OCI-LY1 (cell line): Measurements from ENCODE around the gene LCORL.

Experiments used
- H2AFZ ChIP-seq: fragments of 200-600 bp; sonication (generic), shearing (Covaris generic); 2 replicates; pipeline ENCODE4 v1.6.0; 2014; ENCODE audit warnings: antibody characterized with exemption, mild to moderate bottlenecking, low read length
- H3F3A ChIP-seq: fragments of 200-600 bp; sonication (generic), shearing (Covaris generic); 2 replicates; pipeline ENCODE4 v1.6.0; 2014; ENCODE audit warnings: mild to moderate bottlenecking, antibody characterized with exemption, low read length, moderate library complexity; ENCODE audit not compliant: insufficient read depth
- H3K27ac ChIP-seq: fragments of 200-600 bp; sonication (generic); 2 replicates; pipeline ENCODE4 v1.5.1; 2014; ENCODE audit warnings: low read length, mixed run types, mild to moderate bottlenecking, low read depth; ENCODE audit not compliant: poor library complexity, severe bottlenecking
- H3K27me3 ChIP-seq: fragments of 200-600 bp; sonication (generic); 2 replicates; pipeline ENCODE4 v1.6.0; 2014; ENCODE audit warnings: antibody characterized with exemption, mild to moderate bottlenecking, low read length, moderate library complexity; ENCODE audit not compliant: insufficient read depth
- H3K36me3 ChIP-seq: fragments of 200-600 bp; sonication (generic); 2 replicates; pipeline ENCODE4 v1.6.1; 2014; ENCODE audit warnings: mild to moderate bottlenecking, antibody characterized with exemption, low read length, moderate library complexity, mixed read lengths; ENCODE audit not compliant: insufficient read depth
- H3K4me1 ChIP-seq: fragments of 200-600 bp; sonication (generic); 2 replicates; pipeline ENCODE4 v1.5.1; 2014; ENCODE audit warnings: mild to moderate bottlenecking, low read length, moderate library complexity; ENCODE audit not compliant: insufficient read depth, severe bottlenecking
- H3K4me2 ChIP-seq: fragments of 200-600 bp; sonication (generic), shearing (Covaris generic); 2 replicates; pipeline ENCODE4 v1.6.1; 2014; ENCODE audit warnings: low read length
- H3K4me3 ChIP-seq: fragments of 200-600 bp; sonication (generic); 2 replicates; pipeline ENCODE4 v1.5.1; 2014; ENCODE audit warnings: low read length, low read depth, mild to moderate bottlenecking, mixed read lengths; ENCODE audit not compliant: poor library complexity, severe bottlenecking
- H3K79me2 ChIP-seq: fragments of 200-600 bp; shearing (Covaris generic); 2 replicates; pipeline ENCODE4 v1.6.1; 2016; ENCODE audit warnings: mixed run types, low read length, mixed read lengths; ENCODE audit not compliant: insufficient read depth
- H3K9ac ChIP-seq: fragments of 200-600 bp; sonication (generic), shearing (Covaris generic); 2 replicates; pipeline ENCODE4 v1.6.1; 2014; ENCODE audit warnings: mild to moderate bottlenecking, low read length, mixed read lengths
- H3K9me2 ChIP-seq: fragments of 200-600 bp; sonication (generic), shearing (Covaris generic); 2 replicates; pipeline ENCODE4 v1.6.1; 2014; ENCODE audit warnings: low read depth, mild to moderate bottlenecking, low read length, mixed read lengths
- H3K9me3 ChIP-seq: fragments of 200-600 bp; shearing (Covaris generic); 2 replicates; pipeline ENCODE4 v1.6.1; 2014; ENCODE audit warnings: low read length, mixed read lengths
- H4K20me1 ChIP-seq: fragments of 200-600 bp; sonication (generic), shearing (Covaris generic); 2 replicates; pipeline ENCODE4 v1.6.0; 2016; ENCODE audit warnings: mild to moderate bottlenecking, low read length; ENCODE audit not compliant: insufficient read depth
- EZH2 ChIP-seq: fragments of 200-600 bp; sonication (generic), shearing (Covaris generic); IDR thresholded peaks from 2 replicates; pipeline ENCODE4 v1.8.0; 2017; ENCODE audit warnings: borderline replicate concordance, mixed run types, mild to moderate bottlenecking, antibody characterized with exemption, low read length, moderate library complexity, mixed read lengths
- TF ChIP-seq, protein P1 (sequence below): fragments of 200-600 bp; sonication (generic), shearing (Covaris generic); IDR thresholded peaks from 2 replicates; pipeline ENCODE4 v1.5.1; 2017; ENCODE audit warnings: mild to moderate bottlenecking, antibody characterized with exemption, low read length, moderate library complexity, mixed read lengths

The LCORL gene

DNA sequence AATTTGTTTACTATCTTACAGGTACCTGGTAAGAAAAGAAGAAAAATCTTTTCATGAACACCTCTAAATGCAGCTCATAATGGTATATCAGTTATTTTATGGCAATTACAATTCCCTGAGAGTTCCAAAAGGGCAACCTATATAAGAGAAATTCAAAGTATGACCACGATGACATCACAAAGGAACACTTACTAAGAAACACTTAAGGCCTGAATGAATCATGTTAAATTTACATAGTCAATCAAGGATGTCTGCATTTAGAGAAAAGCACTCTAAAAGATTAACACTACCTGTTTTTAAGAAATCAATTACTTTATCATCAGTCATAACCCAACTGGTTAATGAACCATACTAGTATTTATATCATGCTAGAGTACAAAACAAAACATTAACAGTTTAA lies 63.9 kb downstream of the LCORL start:
- H3K9me2 ChIP-seq, result no peaks in the 10 kb centered on the region
- H3K27ac ChIP-seq, result no peak overlapping the region
- H3F3A ChIP-seq, result no peaks in the 10 kb centered on the region
- H2AFZ ChIP-seq, result no peak overlapping the region
- H3K9me3 ChIP-seq, result no peaks in the 10 kb centered on the region
- H3K79me2 ChIP-seq, result no peaks in the 10 kb centered on the region
- no peak overlapping the region for H3K4me2 ChIP-seq
- TF ChIP-seq, protein P1, sequence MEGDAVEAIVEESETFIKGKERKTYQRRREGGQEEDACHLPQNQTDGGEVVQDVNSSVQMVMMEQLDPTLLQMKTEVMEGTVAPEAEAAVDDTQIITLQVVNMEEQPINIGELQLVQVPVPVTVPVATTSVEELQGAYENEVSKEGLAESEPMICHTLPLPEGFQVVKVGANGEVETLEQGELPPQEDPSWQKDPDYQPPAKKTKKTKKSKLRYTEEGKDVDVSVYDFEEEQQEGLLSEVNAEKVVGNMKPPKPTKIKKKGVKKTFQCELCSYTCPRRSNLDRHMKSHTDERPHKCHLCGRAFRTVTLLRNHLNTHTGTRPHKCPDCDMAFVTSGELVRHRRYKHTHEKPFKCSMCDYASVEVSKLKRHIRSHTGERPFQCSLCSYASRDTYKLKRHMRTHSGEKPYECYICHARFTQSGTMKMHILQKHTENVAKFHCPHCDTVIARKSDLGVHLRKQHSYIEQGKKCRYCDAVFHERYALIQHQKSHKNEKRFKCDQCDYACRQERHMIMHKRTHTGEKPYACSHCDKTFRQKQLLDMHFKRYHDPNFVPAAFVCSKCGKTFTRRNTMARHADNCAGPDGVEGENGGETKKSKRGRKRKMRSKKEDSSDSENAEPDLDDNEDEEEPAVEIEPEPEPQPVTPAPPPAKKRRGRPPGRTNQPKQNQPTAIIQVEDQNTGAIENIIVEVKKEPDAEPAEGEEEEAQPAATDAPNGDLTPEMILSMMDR, result no peak
- no peak for TF ChIP-seq EZH2
- no peaks in the 10 kb centered on the region for H4K20me1 ChIP-seq
- no peaks in the 10 kb centered on the region for H3K4me1 ChIP-seq
- no peak overlapping the region for H3K9ac ChIP-seq
- H3K36me3 ChIP-seq, result peaks cover 9% of the 10 kb centered on the region
- H3K27me3 ChIP-seq, result no peaks in the 10 kb centered on the region
- H3K4me3 ChIP-seq, result no peak overlapping the region

DNA sequence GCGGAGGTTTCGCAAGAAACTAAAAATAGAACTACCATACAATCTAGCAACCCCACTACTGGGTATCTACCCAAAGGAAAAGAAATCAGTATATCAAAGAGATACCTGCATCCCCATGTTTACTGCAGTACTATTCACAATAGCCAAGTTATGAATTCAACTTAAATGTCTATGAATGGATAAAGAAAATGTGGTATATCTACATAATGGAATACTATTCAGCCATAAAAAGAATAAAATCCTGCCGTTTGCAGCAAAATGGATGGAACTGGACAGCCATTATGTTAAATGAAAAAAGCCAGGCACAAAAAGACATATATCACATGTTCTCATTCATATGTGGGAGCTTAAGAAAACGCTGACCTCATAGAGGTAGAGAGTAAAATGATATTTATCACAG lies 65.3 kb downstream of the LCORL start:
- H3K79me2 ChIP-seq, result no peaks in the 10 kb centered on the region
- H4K20me1 ChIP-seq, result no peaks in the 10 kb centered on the region
- H3F3A ChIP-seq, result no peaks in the 10 kb centered on the region
- peaks cover 8% of the 10 kb centered on the region for H3K36me3 ChIP-seq
- no peak overlapping the region for H3K27ac ChIP-seq
- no peaks in the 10 kb centered on the region for H3K4me1 ChIP-seq
- H3K9me3 ChIP-seq, result no peaks in the 10 kb centered on the region
- no peak overlapping the region for H3K9ac ChIP-seq
- no peak overlapping the region for H2AFZ ChIP-seq
- no peak overlapping the region for H3K4me2 ChIP-seq
- H3K27me3 ChIP-seq, result no peaks in the 10 kb centered on the region
- H3K4me3 ChIP-seq, result no peak overlapping the region
- no peak for TF ChIP-seq EZH2
- TF ChIP-seq, protein P1, result no peak
- no peaks in the 10 kb centered on the region for H3K9me2 ChIP-seq

DNA sequence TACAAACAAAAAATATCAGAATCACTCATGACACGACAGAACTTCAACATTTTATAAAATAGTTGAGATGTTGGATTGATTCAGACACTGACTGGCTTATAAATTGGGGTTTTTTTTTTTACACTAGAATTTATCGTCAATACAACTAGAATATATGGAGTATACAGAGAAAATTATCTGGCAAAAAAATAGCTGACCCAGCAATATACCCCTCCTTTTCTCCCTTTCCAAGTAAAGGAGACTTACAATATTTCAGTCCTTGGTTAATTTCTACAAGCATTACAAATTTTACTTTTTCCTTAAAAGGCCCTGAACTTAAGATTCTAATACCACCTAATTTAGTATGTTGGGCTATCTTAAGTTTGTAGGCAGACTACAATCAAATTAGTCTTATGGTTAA lies 76.3 kb downstream of the LCORL start:
- H2AFZ ChIP-seq, result no peak overlapping the region
- H3K9ac ChIP-seq, result no peak overlapping the region
- H3K27ac ChIP-seq, result no peak overlapping the region
- no peaks in the 10 kb centered on the region for H3K27me3 ChIP-seq
- H4K20me1 ChIP-seq, result no peaks in the 10 kb centered on the region
- no peaks in the 10 kb centered on the region for H3K9me3 ChIP-seq
- H3K4me2 ChIP-seq, result no peak overlapping the region
- no peaks in the 10 kb centered on the region for H3K4me1 ChIP-seq
- no peaks in the 10 kb centered on the region for H3K9me2 ChIP-seq
- no peaks in the 10 kb centered on the region for H3K36me3 ChIP-seq
- no peak for TF ChIP-seq EZH2
- TF ChIP-seq, protein P1, result no peak
- H3K4me3 ChIP-seq, result no peak overlapping the region
- H3F3A ChIP-seq, result no peaks in the 10 kb centered on the region
- H3K79me2 ChIP-seq, result no peaks in the 10 kb centered on the region
